GM12874 (cell line): ENCODE data around the gene SH3BP2.

ENCODE experiments used
- TF ChIP-seq, protein P1 (sequence below): IDR thresholded peaks from 2 replicates; pipeline ENCODE4 v1.5.1; 2011; ENCODE audit warnings: low read depth, mild to moderate bottlenecking, control low read depth, low read length, moderate library complexity; ENCODE audit not compliant: insufficient read depth

SH3BP2 gene

GRCh38 chr4:2888886-2889285 is 96.0 kb downstream of the SH3BP2 start:
- TF ChIP-seq, protein P1, sequence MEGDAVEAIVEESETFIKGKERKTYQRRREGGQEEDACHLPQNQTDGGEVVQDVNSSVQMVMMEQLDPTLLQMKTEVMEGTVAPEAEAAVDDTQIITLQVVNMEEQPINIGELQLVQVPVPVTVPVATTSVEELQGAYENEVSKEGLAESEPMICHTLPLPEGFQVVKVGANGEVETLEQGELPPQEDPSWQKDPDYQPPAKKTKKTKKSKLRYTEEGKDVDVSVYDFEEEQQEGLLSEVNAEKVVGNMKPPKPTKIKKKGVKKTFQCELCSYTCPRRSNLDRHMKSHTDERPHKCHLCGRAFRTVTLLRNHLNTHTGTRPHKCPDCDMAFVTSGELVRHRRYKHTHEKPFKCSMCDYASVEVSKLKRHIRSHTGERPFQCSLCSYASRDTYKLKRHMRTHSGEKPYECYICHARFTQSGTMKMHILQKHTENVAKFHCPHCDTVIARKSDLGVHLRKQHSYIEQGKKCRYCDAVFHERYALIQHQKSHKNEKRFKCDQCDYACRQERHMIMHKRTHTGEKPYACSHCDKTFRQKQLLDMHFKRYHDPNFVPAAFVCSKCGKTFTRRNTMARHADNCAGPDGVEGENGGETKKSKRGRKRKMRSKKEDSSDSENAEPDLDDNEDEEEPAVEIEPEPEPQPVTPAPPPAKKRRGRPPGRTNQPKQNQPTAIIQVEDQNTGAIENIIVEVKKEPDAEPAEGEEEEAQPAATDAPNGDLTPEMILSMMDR = no peak
